WTC11 (cell line): ENCODE measurements around the gene VARS2. TPM values are rescaled to one million over a fixed set of nuclear protein-coding genes. Genes with fewer than 3 reads are reported as not detected.

Experiments used
- ATAC-seq: fragments of 200-7000 bp; cut with Tn5 transposase; 2 replicates; pipeline ENCODE4 v1.10.0; 2021; ENCODE audit warnings: mild to moderate bottlenecking, moderate library complexity
- CTCF ChIA-PET: fragments of 300-600 bp; sonication (Branson Sonifier 250); formaldehyde crosslinking; loops from one replicate; lab custom pipeline; 2021; ENCODE audit warnings: antibody characterized with exemption; lab: Charles Lee
- POLR2A ChIA-PET: fragments of 350-600 bp; sonication (Branson Sonifier 250); formaldehyde crosslinking; loops from one replicate; lab custom pipeline; 2021; ENCODE audit warnings: antibody characterized with exemption; lab: Charles Lee
- DNase-seq: peaks from one replicate; pipeline ENCODE4 v3.0.0; 2021; ENCODE audit warnings: low spot score
- H3K27ac Mint-ChIP-seq: 2 replicates; pipeline ENCODE4 v1.8.0; 2021; ENCODE audit warnings: mixed read lengths
- H3K27me3 Mint-ChIP-seq: 2 replicates; pipeline ENCODE4 v1.8.0; 2021; ENCODE audit warnings: low read depth, mild to moderate bottlenecking, moderate library complexity, mixed read lengths
- H3K36me3 Mint-ChIP-seq: 2 replicates; pipeline ENCODE4 v1.8.0; 2021; ENCODE audit warnings: mixed read lengths
- H3K4me1 Mint-ChIP-seq: 2 replicates; pipeline ENCODE4 v1.8.0; 2022; ENCODE audit warnings: mixed read lengths
- H3K4me3 Mint-ChIP-seq: 2 replicates; pipeline ENCODE4 v1.8.0; 2021; ENCODE audit warnings: mild to moderate bottlenecking, moderate library complexity, mixed read lengths
- H3K9me3 Mint-ChIP-seq: 2 replicates; pipeline ENCODE4 v1.8.0; 2021; ENCODE audit warnings: mixed read lengths
- ATF1 ChIP-seq: sonication (generic); formaldehyde crosslinking; IDR thresholded peaks from 2 replicates; pipeline ENCODE4 v1.8.1; 2023; ENCODE audit warnings: mild to moderate bottlenecking, moderate library complexity, missing genetic modification reagents
- CREM ChIP-seq: sonication (generic); formaldehyde crosslinking; IDR thresholded peaks from 2 replicates; pipeline ENCODE4 v1.8.1; 2022; ENCODE audit warnings: mild to moderate bottlenecking, missing genetic modification reagents, moderate library complexity
- GABPB1 ChIP-seq: sonication (generic); formaldehyde crosslinking; IDR thresholded peaks from 2 replicates; pipeline ENCODE4 v1.8.1; 2023; ENCODE audit warnings: mild to moderate bottlenecking, missing genetic modification reagents
- GRHL2 ChIP-seq: fragments of 250-450 bp; sonication (Bioruptor Pico); IDR thresholded peaks from 2 replicates; pipeline ENCODE4 v1.8.0; 2022; ENCODE audit warnings: mild to moderate bottlenecking, moderate library complexity; ENCODE audit not compliant: insufficient replicate concordance, severe bottlenecking
- GTF2I ChIP-seq: fragments of 250-450 bp; sonication (Bioruptor Pico); conservative IDR thresholded peaks from 2 replicates; pipeline ENCODE4 v1.4.0; 2021; ENCODE audit warnings: mild to moderate bottlenecking
- JAZF1 ChIP-seq: fragments of 250-450 bp; sonication (Bioruptor Pico); IDR thresholded peaks from 2 replicates; pipeline ENCODE4 v1.9.0; 2021; ENCODE audit warnings: moderate library complexity, mild to moderate bottlenecking, inconsistent platforms
- MLX ChIP-seq: sonication (generic); formaldehyde crosslinking; IDR thresholded peaks from 2 replicates; pipeline ENCODE4 v1.8.1; 2023; ENCODE audit warnings: mild to moderate bottlenecking, missing genetic modification reagents, moderate library complexity
- NFYB ChIP-seq: sonication (generic); formaldehyde crosslinking; conservative IDR thresholded peaks from 2 replicates; pipeline ENCODE4 v1.8.0; 2022; ENCODE audit warnings: low read depth, missing genetic modification reagents
- NR2C2 ChIP-seq: sonication (generic); formaldehyde crosslinking; IDR thresholded peaks from 2 replicates; pipeline ENCODE4 v1.8.0; 2022; ENCODE audit warnings: mild to moderate bottlenecking, missing genetic modification reagents
- STAT6 ChIP-seq: sonication (generic); formaldehyde crosslinking; conservative IDR thresholded peaks from 2 replicates; pipeline ENCODE4 v1.8.1; 2023; ENCODE audit warnings: mild to moderate bottlenecking, low read depth, missing genetic modification reagents, moderate library complexity
- TEAD1 ChIP-seq: sonication (generic); formaldehyde crosslinking; IDR thresholded peaks from 2 replicates; pipeline ENCODE4 v1.8.0; 2022; ENCODE audit warnings: mild to moderate bottlenecking, missing genetic modification reagents
- TP53 ChIP-seq: sonication (generic); formaldehyde crosslinking; IDR thresholded peaks from 2 replicates; pipeline ENCODE4 v1.8.1; 2023; ENCODE audit warnings: mild to moderate bottlenecking, missing genetic modification reagents
- USF2 ChIP-seq: sonication (generic); formaldehyde crosslinking; IDR thresholded peaks from 2 replicates; pipeline ENCODE4 v1.8.1; 2023; ENCODE audit warnings: mild to moderate bottlenecking, missing genetic modification reagents, moderate library complexity
- ZNF121 ChIP-seq: sonication (generic); formaldehyde crosslinking; IDR thresholded peaks from 2 replicates; pipeline ENCODE4 v1.8.0; 2023; ENCODE audit warnings: missing genetic modification reagents
- ZNF219 ChIP-seq: sonication (generic); formaldehyde crosslinking; IDR thresholded peaks from 2 replicates; pipeline ENCODE4 v1.8.0; 2023; ENCODE audit warnings: missing genetic modification reagents, mild to moderate bottlenecking, borderline replicate concordance
- ZNF232 ChIP-seq: sonication (generic); formaldehyde crosslinking; IDR thresholded peaks from 2 replicates; pipeline ENCODE4 v1.8.0; 2022; ENCODE audit warnings: mild to moderate bottlenecking, missing genetic modification reagents
- ZNF317 ChIP-seq: sonication (generic); formaldehyde crosslinking; IDR thresholded peaks from 2 replicates; pipeline ENCODE4 v1.8.1; 2023; ENCODE audit warnings: low read depth, mild to moderate bottlenecking, moderate library complexity, missing genetic modification reagents, borderline replicate concordance
- ZNF423 ChIP-seq: fragments of 250-450 bp; sonication (Bioruptor Pico); IDR thresholded peaks from 2 replicates; pipeline ENCODE4 v2.1.2; 2022; ENCODE audit warnings: mild to moderate bottlenecking, moderate library complexity
- total RNA-seq: library from RNA; stranded (reverse); gene quantifications from 3 replicates; pipeline ENCODE4 v1.2.3, GENCODE V29; 2021
- TF ChIP-seq, protein P1 (sequence below): sonication (generic); formaldehyde crosslinking; IDR thresholded peaks from 2 replicates; pipeline ENCODE4 v1.8.1; 2022; ENCODE audit warnings: mild to moderate bottlenecking, missing genetic modification reagents, moderate library complexity, borderline replicate concordance
- TF ChIP-seq, protein P2 (sequence below): sonication (generic); formaldehyde crosslinking; IDR thresholded peaks from 2 replicates; pipeline ENCODE4 v1.8.1; 2022; ENCODE audit warnings: missing genetic modification reagents, borderline replicate concordance
- TF ChIP-seq, protein P3 (sequence below): sonication (generic); formaldehyde crosslinking; IDR thresholded peaks from 2 replicates; pipeline ENCODE4 v1.8.0; 2023; ENCODE audit warnings: mild to moderate bottlenecking, missing genetic modification reagents

Gene VARS2
- total RNA-seq, 1 experiment from 2014 or later, result 65.6 TPM

- TF ChIP-seq, protein P1, sequence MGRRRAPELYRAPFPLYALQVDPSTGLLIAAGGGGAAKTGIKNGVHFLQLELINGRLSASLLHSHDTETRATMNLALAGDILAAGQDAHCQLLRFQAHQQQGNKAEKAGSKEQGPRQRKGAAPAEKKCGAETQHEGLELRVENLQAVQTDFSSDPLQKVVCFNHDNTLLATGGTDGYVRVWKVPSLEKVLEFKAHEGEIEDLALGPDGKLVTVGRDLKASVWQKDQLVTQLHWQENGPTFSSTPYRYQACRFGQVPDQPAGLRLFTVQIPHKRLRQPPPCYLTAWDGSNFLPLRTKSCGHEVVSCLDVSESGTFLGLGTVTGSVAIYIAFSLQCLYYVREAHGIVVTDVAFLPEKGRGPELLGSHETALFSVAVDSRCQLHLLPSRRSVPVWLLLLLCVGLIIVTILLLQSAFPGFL (CRISPR knock-in tag), result no peak
- TF ChIP-seq, protein P2, sequence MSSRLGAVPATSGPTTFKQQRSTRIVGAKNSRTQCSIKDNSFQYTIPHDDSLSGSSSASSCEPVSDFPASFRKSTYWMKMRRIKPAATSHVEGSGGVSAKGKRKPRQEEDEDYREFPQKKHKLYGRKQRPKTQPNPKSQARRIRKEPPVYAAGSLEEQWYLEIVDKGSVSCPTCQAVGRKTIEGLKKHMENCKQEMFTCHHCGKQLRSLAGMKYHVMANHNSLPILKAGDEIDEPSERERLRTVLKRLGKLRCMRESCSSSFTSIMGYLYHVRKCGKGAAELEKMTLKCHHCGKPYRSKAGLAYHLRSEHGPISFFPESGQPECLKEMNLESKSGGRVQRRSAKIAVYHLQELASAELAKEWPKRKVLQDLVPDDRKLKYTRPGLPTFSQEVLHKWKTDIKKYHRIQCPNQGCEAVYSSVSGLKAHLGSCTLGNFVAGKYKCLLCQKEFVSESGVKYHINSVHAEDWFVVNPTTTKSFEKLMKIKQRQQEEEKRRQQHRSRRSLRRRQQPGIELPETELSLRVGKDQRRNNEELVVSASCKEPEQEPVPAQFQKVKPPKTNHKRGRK (CRISPR knock-in tag), result no peak
- no peak for TF ChIP-seq CREM (CRISPR knock-in tag)
- TF ChIP-seq GTF2I (CRISPR knock-in tag), result no peak
- TF ChIP-seq, protein P3, sequence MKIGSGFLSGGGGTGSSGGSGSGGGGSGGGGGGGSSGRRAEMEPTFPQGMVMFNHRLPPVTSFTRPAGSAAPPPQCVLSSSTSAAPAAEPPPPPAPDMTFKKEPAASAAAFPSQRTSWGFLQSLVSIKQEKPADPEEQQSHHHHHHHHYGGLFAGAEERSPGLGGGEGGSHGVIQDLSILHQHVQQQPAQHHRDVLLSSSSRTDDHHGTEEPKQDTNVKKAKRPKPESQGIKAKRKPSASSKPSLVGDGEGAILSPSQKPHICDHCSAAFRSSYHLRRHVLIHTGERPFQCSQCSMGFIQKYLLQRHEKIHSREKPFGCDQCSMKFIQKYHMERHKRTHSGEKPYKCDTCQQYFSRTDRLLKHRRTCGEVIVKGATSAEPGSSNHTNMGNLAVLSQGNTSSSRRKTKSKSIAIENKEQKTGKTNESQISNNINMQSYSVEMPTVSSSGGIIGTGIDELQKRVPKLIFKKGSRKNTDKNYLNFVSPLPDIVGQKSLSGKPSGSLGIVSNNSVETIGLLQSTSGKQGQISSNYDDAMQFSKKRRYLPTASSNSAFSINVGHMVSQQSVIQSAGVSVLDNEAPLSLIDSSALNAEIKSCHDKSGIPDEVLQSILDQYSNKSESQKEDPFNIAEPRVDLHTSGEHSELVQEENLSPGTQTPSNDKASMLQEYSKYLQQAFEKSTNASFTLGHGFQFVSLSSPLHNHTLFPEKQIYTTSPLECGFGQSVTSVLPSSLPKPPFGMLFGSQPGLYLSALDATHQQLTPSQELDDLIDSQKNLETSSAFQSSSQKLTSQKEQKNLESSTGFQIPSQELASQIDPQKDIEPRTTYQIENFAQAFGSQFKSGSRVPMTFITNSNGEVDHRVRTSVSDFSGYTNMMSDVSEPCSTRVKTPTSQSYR (CRISPR knock-in tag), result no peak
Measured at GRCh38 chr6:30897882-30898281, 16.2 kb upstream of the VARS2 start (continued).

DNA sequence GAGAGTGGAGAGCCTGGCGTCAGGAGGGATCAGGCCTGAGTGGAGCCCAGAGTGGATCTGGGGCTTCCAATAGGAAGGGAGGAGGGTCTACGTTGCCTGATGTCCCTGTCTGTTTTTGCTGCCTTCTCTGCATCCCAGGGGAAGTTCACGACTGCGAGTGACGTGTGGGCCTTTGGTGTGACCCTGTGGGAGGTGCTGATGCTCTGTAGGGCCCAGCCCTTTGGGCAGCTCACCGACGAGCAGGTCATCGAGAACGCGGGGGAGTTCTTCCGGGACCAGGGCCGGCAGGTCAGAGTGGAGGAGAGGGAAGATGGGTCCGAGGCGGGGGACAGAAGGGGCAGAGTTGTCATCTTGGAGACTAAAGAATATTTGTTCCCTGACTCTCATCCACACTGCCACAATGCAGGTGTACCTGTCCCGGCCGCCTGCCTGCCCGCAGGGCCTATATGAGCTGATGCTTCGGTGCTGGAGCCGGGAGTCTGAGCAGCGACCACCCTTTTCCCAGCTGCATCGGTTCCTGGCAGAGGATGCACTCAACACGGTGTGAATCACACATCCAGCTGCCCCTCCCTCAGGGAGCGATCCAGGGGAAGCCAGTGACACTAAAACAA is 15.2 kb upstream of the VARS2 start:
- peaks cover 46% of the 10 kb centered on the region for H3K36me3 Mint-ChIP-seq
- ChIA-PET CTCF (interaction anchor here (1.1 to 1.8 kb wide), 2 partner anchors 15 to 70 kb away, joined by 4 read pairs; partner anchors contain the start of gene VARS2), POLR2A (no interaction called here)

More for the DNA sequence above, 15.2 kb upstream of the VARS2 start:
- no peak for DNase-seq
- H3K9me3 Mint-ChIP-seq, result no peaks in the 10 kb centered on the region
- TF ChIP-seq TEAD1 (CRISPR knock-in tag) (no peak), ZNF232 (CRISPR knock-in tag) (no peak), JAZF1 (CRISPR knock-in tag) (no peak), ATF1 (CRISPR knock-in tag) (no peak), MLX (CRISPR knock-in tag) (no peak), STAT6 (no peak), ZNF121 (CRISPR knock-in tag) (no peak), GRHL2 (no peak), TP53 (no peak), NFYB (CRISPR knock-in tag) (no peak), ZNF317 (CRISPR knock-in tag) (no peak), GABPB1 (no peak), ZNF219 (CRISPR knock-in tag) (no peak), ZNF423 (CRISPR knock-in tag) (no peak), NR2C2 (CRISPR knock-in tag) (no peak), USF2 (CRISPR knock-in tag) (no peak)
- TF ChIP-seq, all 79 proteins: peak for 0
- Mint-ChIP-seq H3K4me3 (no peak overlapping the region), H3K27ac (no peak overlapping the region), H3K27me3 (no peaks in the 10 kb centered on the region), H3K4me1 (no peaks in the 10 kb centered on the region)
- ATAC-seq, result no peak
